SK-N-MC (cell line): Measurements from ENCODE around the gene GPBP1.

Experiments used
- DNase-seq: peaks from one replicate; pipeline ENCODE4 v3.0.0-alpha.2; 2011; ENCODE audit warnings: low read depth, low spot score
- H3K27ac ChIP-seq: fragments of 200-600 bp; sonication (generic); 2 replicates; pipeline ENCODE4 v1.5.1; 2016; ENCODE audit warnings: mixed run types
- H3K36me3 ChIP-seq: fragments of 200-600 bp; sonication (generic); 2 replicates; pipeline ENCODE4 v1.6.1; 2017; ENCODE audit warnings: antibody characterized with exemption, low read length, mixed read lengths; ENCODE audit not compliant: insufficient read depth
- H3K4me3 ChIP-seq: fragments of 200-600 bp; sonication (generic); 2 replicates; pipeline ENCODE4 v1.5.1; 2016
- H3K9ac ChIP-seq: fragments of 200-600 bp; sonication (generic); 2 replicates; pipeline ENCODE4 v1.8.0; 2017; ENCODE audit warnings: mixed run types, mixed read lengths; ENCODE audit not compliant: insufficient read length
- H3K9me3 ChIP-seq: fragments of 200-600 bp; sonication (generic); 2 replicates; pipeline ENCODE4 v1.6.1; 2017; ENCODE audit warnings: low read depth, mild to moderate bottlenecking, antibody characterized with exemption, low read length, moderate library complexity, mixed read lengths
- EZH2 ChIP-seq: fragments of 200-600 bp; sonication (generic); IDR thresholded peaks from one replicate; pipeline ENCODE4 v1.6.1; 2017; ENCODE audit warnings: antibody characterized with exemption
- FOXP2 ChIP-seq: optimal IDR thresholded peaks from 2 replicates; pipeline ENCODE3; 2011; ENCODE audit warnings: mild to moderate bottlenecking, moderate library complexity; ENCODE audit not compliant: insufficient read depth; ENCODE audit errors: extremely low read length, control extremely low read depth
- POLR2AphosphoS5 ChIP-seq: IDR thresholded peaks from 2 replicates; pipeline ENCODE4 v1.6.1; 2012; ENCODE audit warnings: mild to moderate bottlenecking, low read depth, low read length, borderline replicate concordance

The GPBP1 gene

DNA sequence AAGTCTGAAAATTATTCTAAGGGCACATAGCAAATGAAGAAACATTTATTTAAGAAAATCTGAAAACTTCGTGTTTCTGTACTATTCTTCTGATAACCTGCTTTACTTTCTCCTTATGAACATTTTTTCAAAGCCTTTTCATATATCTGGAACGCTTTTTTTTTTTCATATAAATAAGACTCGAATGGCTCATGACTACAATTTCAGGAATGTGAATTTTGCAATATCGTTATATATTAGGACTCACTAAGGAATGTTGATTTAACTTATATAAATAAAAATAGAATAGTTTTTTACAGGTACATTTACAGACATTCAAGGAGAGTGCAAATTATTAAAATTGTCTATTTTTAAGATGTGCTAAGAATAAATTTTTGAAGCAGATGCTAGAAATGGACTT is 42.9 kb downstream of the GPBP1 start:
- H3K27ac ChIP-seq: no peak overlapping the region
- no peak overlapping the region for H3K4me3 ChIP-seq
- no peak for DNase-seq
- no peak for TF ChIP-seq EZH2
- no peak for TF ChIP-seq POLR2AphosphoS5
- no peak for TF ChIP-seq FOXP2
- H3K9ac ChIP-seq: no peak overlapping the region
- H3K9me3 ChIP-seq: no peaks in the 10 kb centered on the region
- H3K36me3 ChIP-seq: peaks cover 38% of the 10 kb centered on the region

DNA sequence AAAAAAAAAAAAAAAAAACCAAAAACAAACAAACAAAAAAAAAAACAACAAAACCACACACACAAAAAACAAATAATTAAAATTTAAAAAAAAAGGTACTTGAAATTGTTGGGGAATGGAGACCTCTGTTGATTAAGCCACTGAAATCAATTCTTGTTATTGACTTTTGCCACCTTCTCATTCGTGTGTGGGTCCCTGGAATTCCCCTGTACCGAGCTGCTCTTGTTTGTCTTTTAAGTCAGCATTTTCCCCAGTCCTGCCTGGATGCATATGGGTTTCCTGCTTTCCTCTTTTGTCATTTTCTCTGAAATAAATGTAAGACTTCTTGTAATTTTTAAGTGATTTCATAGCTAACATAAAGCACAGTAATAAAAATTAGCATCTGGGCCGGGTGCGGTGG is 45.5 kb downstream of the GPBP1 start:
- Histone ChIP-seq H3K4me3 (no peak overlapping the region), H3K9me3 (no peaks in the 10 kb centered on the region), H3K27ac (0 out of 2 replicates have a peak overlapping the region, but pooled peaks have one; percentile 57), H3K36me3 (peaks cover 32% of the 10 kb centered on the region), H3K9ac (no peak overlapping the region)
- DNase-seq: no peak
- no peak for TF ChIP-seq EZH2
- no peak for TF ChIP-seq FOXP2
- no peak for TF ChIP-seq POLR2AphosphoS5

DNA sequence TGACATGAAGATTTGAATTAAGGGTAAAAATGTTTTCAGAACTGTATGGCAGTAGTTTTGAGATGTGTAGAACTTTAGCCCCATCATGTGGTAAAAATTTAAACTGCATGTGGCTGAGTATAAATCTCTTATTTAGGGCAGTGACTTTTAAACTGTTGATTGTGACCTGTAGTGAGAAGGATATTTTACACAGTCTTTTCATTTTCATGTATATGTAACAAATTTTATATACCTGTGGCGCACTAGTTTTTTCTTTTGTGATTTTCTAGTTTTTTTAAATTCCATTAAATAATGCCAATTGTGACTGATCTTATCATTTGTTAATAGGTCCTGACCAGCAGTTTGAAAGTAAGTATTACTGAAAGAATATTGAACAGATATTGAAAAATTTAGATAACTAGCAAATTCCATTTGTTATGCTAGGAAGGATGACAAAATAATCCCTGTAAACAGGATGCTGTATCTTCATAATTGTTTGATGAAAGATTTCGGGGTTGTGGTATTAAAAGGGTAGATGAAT is 47.2 kb downstream of the GPBP1 start:
- no peak for TF ChIP-seq FOXP2
- H3K27ac ChIP-seq: no peak overlapping the region
- H3K36me3 ChIP-seq: peaks cover 23% of the 10 kb centered on the region
- DNase-seq: peak; percentile 56
- no peak overlapping the region for H3K9ac ChIP-seq
- no peak overlapping the region for H3K4me3 ChIP-seq
- no peaks in the 10 kb centered on the region for H3K9me3 ChIP-seq

DNA sequence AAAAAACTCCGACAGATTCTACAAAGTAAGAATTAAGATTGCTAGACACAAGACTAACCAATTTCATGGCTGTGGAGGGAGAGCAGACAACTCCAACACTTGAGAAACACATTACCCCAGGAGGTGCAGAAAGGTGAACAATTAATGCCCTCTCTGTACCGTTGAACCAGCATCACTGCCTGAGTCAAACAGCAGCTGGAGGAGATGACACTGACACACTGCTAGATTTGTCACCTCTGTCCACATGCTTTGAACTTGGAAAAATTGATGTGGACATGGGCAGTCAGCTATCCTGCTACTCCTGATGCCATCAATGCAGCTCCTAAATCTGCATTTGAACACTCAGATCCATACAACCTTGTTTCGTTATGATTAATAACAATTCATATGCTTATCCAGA is 51.7 kb downstream of the GPBP1 start:
- Histone ChIP-seq H3K9me3 (no peaks in the 10 kb centered on the region), H3K4me3 (no peak overlapping the region), H3K36me3 (peaks cover 31% of the 10 kb centered on the region), H3K27ac (no peak overlapping the region), H3K9ac (no peak overlapping the region)
- no peak for TF ChIP-seq FOXP2
- TF ChIP-seq POLR2AphosphoS5: no peak
- no peak for DNase-seq

DNA sequence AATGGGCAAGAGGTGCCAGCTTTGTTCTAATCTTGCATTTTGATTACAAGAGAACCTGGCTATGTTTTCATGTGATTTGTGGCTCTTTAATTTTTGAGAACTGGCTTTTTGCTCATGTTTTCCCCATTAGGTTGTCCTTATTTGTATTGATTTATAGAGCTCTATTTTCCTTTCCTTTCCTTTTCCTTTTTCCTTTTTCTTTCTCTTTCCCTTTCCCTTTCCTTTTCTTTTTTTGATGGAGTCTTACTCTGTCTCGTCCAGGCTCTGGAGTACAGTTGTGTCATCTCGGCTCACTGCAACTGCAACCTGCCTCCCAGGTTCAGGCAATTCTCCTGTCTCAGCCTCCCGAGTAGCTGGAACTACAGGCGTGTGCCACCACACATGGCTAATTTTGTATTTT is 55.5 kb downstream of the GPBP1 start:
- peaks cover 9% of the 10 kb centered on the region; the same call in 1 of the 2 replicates for H3K9me3 ChIP-seq
- no peak for DNase-seq
- peaks cover 62% of the 10 kb centered on the region for H3K36me3 ChIP-seq
- no peak for TF ChIP-seq FOXP2
- no peak for TF ChIP-seq POLR2AphosphoS5
- TF ChIP-seq EZH2: no peak
- H3K27ac ChIP-seq: no peak overlapping the region
- no peak overlapping the region for H3K4me3 ChIP-seq
- no peak overlapping the region for H3K9ac ChIP-seq

DNA sequence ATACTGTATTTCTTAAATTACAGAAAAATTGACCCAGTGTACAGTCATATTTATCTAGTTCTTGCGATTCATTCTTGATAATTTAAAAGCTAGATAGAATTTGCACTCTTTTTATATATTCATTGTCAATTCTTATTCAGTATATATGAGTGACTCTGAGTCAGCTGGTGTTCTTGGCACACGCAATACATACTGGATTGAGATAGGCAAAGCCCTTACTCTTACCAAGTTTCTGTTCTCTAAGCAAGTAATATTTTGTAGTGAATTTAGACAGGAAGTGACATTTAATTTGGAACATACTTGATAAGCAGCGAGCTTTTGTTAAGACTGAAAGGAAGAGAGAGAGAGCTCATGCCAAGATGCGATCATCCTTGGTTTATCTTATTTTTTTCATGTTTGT is 57.7 kb downstream of the GPBP1 start:
- no peak for TF ChIP-seq EZH2
- no peak for TF ChIP-seq FOXP2
- TF ChIP-seq POLR2AphosphoS5: no peak
- DNase-seq: no peak
- Histone ChIP-seq H3K4me3 (no peak overlapping the region), H3K27ac (no peak overlapping the region), H3K9me3 (peaks cover 9% of the 10 kb centered on the region; the same call in 1 of the 2 replicates), H3K9ac (no peak overlapping the region), H3K36me3 (peaks cover 60% of the 10 kb centered on the region)

DNA sequence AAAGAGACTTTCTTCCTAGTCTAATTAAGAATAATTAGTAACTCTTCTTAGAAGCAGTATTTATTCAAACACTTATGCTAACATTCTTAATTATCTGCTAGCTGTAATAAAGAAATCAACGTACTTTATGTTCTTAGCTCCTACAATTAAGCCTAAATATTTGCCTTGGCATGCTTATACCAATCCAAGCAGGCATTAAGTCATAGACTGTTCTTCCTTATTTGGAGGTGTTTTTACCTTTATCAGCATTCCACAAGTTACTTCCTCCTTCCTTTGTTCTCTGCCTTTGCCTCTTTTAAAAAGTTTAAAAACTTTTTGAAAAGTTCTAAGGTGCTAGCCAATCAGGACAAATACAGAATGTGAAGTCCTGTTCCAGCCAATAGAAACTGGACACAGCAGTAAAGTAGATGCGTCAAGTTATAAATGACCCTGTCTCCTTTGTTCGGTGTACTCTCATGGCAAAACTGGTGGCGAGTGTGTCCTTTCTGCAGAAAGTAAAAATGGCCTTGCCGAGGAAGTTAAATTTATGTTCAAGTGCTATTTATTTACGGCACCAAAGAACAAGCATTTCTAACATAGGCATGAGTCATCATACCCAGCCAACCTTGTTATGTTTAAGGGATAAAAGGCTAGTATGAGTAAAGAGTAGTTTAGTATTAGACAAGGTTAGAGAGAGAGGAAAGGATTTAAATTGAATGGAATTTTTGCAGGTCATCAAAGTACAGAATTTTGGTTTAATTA is 58.6 kb downstream of the GPBP1 start:
- TF ChIP-seq FOXP2 (no peak), POLR2AphosphoS5 (no peak), EZH2 (no peak)
- DNase-seq: no peak
- H3K4me3 ChIP-seq: no peak overlapping the region
- H3K27ac ChIP-seq: no peak overlapping the region
- peaks cover 66% of the 10 kb centered on the region for H3K36me3 ChIP-seq
- H3K9me3 ChIP-seq: peaks cover 9% of the 10 kb centered on the region; the same call in 1 of the 2 replicates
- no peak overlapping the region for H3K9ac ChIP-seq

DNA sequence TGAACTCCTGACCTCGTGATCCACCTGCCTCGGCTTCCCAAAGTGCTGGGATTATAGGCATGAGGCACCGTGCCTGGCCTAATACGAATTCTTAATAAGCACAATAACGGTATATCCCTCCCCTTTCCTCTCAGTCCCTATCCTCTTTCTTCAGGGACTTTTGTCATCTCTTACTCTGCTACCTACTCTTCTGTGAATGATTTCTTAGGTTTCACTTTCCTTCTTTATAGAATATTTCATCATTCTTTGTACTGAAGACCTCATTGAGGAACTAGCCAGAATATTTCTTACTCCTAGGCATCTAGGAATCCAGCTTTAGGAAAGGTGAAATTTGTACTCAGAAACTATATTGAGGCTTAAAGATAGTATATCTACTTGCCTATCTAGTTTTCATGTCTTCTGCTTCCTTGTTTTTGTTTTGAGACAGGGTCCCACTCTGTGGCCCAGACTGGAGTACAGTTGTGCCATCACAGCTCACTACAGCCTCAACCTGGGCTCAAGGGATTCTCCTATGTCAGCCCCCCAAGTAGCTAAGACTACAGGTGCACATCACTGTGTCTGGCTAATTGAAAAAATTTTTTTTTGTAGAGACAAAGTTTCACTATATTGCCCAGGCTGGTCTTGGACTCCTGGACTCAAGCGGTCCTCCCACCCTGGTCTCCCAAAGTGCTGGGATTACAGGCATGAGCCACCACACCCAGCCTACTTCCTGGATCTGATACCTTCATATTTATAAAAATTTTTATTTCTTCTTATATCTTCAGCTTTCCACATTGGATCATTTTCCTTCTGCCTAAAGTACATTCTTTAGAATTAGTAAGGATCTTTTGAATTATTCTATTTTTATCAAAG is 69.7 kb downstream of the GPBP1 start:
- Histone ChIP-seq H3K9me3 (no peaks in the 10 kb centered on the region), H3K36me3 (peaks cover 33% of the 10 kb centered on the region), H3K9ac (no peak overlapping the region), H3K27ac (peak overlapping the region; percentile 43; the same call in 1 of the 2 replicates), H3K4me3 (no peak overlapping the region)
- TF ChIP-seq POLR2AphosphoS5 (no peak), FOXP2 (no peak), EZH2 (no peak)
- DNase-seq: no peak
